ENCODE measurements around the gene HOXB3. TPM values are rescaled to one million over a fixed set of nuclear protein-coding genes. Genes with fewer than 3 reads are reported as not detected.

The HOXB3 gene
- polyA plus RNA-seq, 1 donor from 2014 or later = not detected

GRCh38 chr17:48545539-48545938 is 44.5 kb downstream of the HOXB3 start:
- H3K4me3 ChIP-seq (ENCODE audit: low read length) = no peak overlapping the region
- no peaks in the 10 kb centered on the region for H3K36me3 ChIP-seq (ENCODE audit: insufficient read depth, low read length)
- TF ChIP-seq EZH2 (IDR thresholded peaks at IDR 0.05; ENCODE audit: borderline replicate concordance, insufficient read depth, low read length, poor library complexity, severe bottlenecking) (no peak), MXI1 (conservative IDR thresholded peaks at IDR 0.05; ENCODE audit: poor library complexity, severe bottlenecking) (no peak), EP300 (conservative IDR thresholded peaks at IDR 0.05; ENCODE audit: poor library complexity, severe bottlenecking) (no peak), RAD21 (conservative IDR thresholded peaks at IDR 0.05) (no peak), TAF1 (IDR thresholded peaks at IDR 0.05; ENCODE audit: low read depth) (no peak), CTCF (IDR thresholded peaks at IDR 0.05; ENCODE audit: poor library complexity, severe bottlenecking) (no peak)
- no peak overlapping the region for H3K4me2 ChIP-seq (ENCODE audit: low read length)
- H2AFZ ChIP-seq (ENCODE audit: low read depth, low read length) = no peak overlapping the region
- no peaks in the 10 kb centered on the region for H3F3A ChIP-seq (ENCODE audit: insufficient read depth, low read length, poor library complexity, severe bottlenecking)
- no peaks in the 10 kb centered on the region for H4K20me1 ChIP-seq (ENCODE audit: insufficient read depth)
- H3K27ac ChIP-seq (ENCODE audit: low read length) = no peak overlapping the region
- no peaks in the 10 kb centered on the region for H3K9me2 ChIP-seq (ENCODE audit: insufficient read depth, low read length)
- no peaks in the 10 kb centered on the region for H3K79me2 ChIP-seq (replicated peaks; ENCODE audit: insufficient read depth, low read length)
- H3K9ac ChIP-seq (ENCODE audit: low read length) = no peak overlapping the region
- no peaks in the 10 kb centered on the region for H3K9me3 ChIP-seq (ENCODE audit: low read length)
- H3K27me3 ChIP-seq (ENCODE audit: insufficient read depth, low read depth, low read length) = peaks cover 100% of the 10 kb centered on the region

GRCh38 chr17:48545022-48545375 is 45.0 kb downstream of the HOXB3 start, which contains the start of gene HOXB2:
Gene HOXB2 (minus strand): TSS chr17:48545109. CDS start chr17:48544911, 198 bp downstream.
- no peaks in the 10 kb centered on the region for H3K9me2 ChIP-seq (ENCODE audit: insufficient read depth, low read length)
- H3K27me3 ChIP-seq (ENCODE audit: insufficient read depth, low read depth, low read length) = peaks cover 100% of the 10 kb centered on the region
- no peak within 1 kb of the TSS for H3K4me2 ChIP-seq (ENCODE audit: low read length)
- no peak within 1 kb of the TSS for H3K4me3 ChIP-seq (ENCODE audit: low read length)
- no peaks in the 10 kb centered on the region for H3K9me3 ChIP-seq (ENCODE audit: low read length)
- H3K79me2 ChIP-seq (replicated peaks; ENCODE audit: insufficient read depth, low read length) = no peaks in the 10 kb centered on the region
- no peaks in the 10 kb centered on the region for H4K20me1 ChIP-seq (ENCODE audit: insufficient read depth)
- H3K36me3 ChIP-seq (ENCODE audit: insufficient read depth, low read length) = no peaks in the 10 kb centered on the region
- H3K9ac ChIP-seq (ENCODE audit: low read length) = no peak within 1 kb of the TSS
- H2AFZ ChIP-seq (ENCODE audit: low read depth, low read length) = no peak within 1 kb of the TSS
- TF ChIP-seq SMC3 (conservative IDR thresholded peaks at IDR 0.05; ENCODE audit: poor library complexity) = no peak
- no peak for TF ChIP-seq MXI1 (conservative IDR thresholded peaks at IDR 0.05; ENCODE audit: poor library complexity, severe bottlenecking)
- no peak for TF ChIP-seq EP300 (conservative IDR thresholded peaks at IDR 0.05; ENCODE audit: poor library complexity, severe bottlenecking)
- no peak for TF ChIP-seq EZH2 (IDR thresholded peaks at IDR 0.05; ENCODE audit: borderline replicate concordance, insufficient read depth, low read length, poor library complexity, severe bottlenecking)
- TF ChIP-seq POLR2AphosphoS5 (IDR thresholded peaks at IDR 0.05) = no peak
- TF ChIP-seq TAF1 (IDR thresholded peaks at IDR 0.05; ENCODE audit: low read depth) = no peak
- TF ChIP-seq CTCF (IDR thresholded peaks at IDR 0.05; ENCODE audit: poor library complexity, severe bottlenecking) = no peak
- TF ChIP-seq RAD21 (conservative IDR thresholded peaks at IDR 0.05) = no peak
- TF ChIP-seq REST (IDR thresholded peaks at IDR 0.05; ENCODE audit: borderline replicate concordance) = no peak
- no peaks in the 10 kb centered on the region for H3F3A ChIP-seq (ENCODE audit: insufficient read depth, low read length, poor library complexity, severe bottlenecking)
- H3K27ac ChIP-seq (ENCODE audit: low read length) = no peak within 1 kb of the TSS

All from neural cell (in vitro differentiated cells).